GM15510 (cell line): ENCODE data around the gene REEP1.

ENCODE experiments used
- POLR2A ChIP-seq: IDR thresholded peaks from 3 replicates; pipeline ENCODE4 v1.6.1; 2011; ENCODE audit warnings: borderline replicate concordance; ENCODE audit not compliant: insufficient read length; ENCODE audit errors: extremely low read depth

REEP1 gene

GRCh38 chr2:86232910-86233309, 104.5 kb downstream of the REEP1 start:
- no peak for TF ChIP-seq POLR2A

GRCh38 chr2:86232373-86232784, 105.0 kb downstream of the REEP1 start:
- no peak for TF ChIP-seq POLR2A

GRCh38 chr2:86231680-86232372, 105.6 kb downstream of the REEP1 start:
- no peak for TF ChIP-seq POLR2A

GRCh38 chr2:86230961-86231360, 106.5 kb downstream of the REEP1 start:
- no peak for TF ChIP-seq POLR2A

GRCh38 chr2:86229221-86229620, 108.2 kb downstream of the REEP1 start:
- TF ChIP-seq POLR2A: no peak

- no peak for TF ChIP-seq POLR2A
Measured at GRCh38 chr2:86227685-86228084, 109.7 kb downstream of the REEP1 start.

- TF ChIP-seq POLR2A: no peak
Measured at GRCh38 chr2:86226636-86227520, 110.5 kb downstream of the REEP1 start.

- no peak for TF ChIP-seq POLR2A
Measured at GRCh38 chr2:86226070-86226469, 111.4 kb downstream of the REEP1 start.

- TF ChIP-seq POLR2A: peak; percentile 34
Measured at GRCh38 chr2:86225581-86225980, 111.8 kb downstream of the REEP1 start.

GRCh38 chr2:86224645-86225355, 112.6 kb downstream of the REEP1 start:
- TF ChIP-seq POLR2A: no peak

GRCh38 chr2:86223927-86224560, 113.4 kb downstream of the REEP1 start:
- TF ChIP-seq POLR2A: no peak

GRCh38 chr2:86223140-86223926, 114.1 kb downstream of the REEP1 start:
- TF ChIP-seq POLR2A: no peak

GRCh38 chr2:86221066-86221684, 116.3 kb downstream of the REEP1 start:
- no peak for TF ChIP-seq POLR2A
